Smooth muscle cell of the brain vasculature (primary cell): Measurements from ENCODE around the gene DPYSL3.

ENCODE experiments used
- DNase-seq: peaks from one replicate; pipeline ENCODE4 v3.0.0-alpha.2; 2012; ENCODE audit warnings: low read depth, low spot score

Gene DPYSL3

GRCh38 chr5:147472664-147473475 lies 37.0 kb downstream of the DPYSL3 start:
- DNase-seq: no peak

DNA sequence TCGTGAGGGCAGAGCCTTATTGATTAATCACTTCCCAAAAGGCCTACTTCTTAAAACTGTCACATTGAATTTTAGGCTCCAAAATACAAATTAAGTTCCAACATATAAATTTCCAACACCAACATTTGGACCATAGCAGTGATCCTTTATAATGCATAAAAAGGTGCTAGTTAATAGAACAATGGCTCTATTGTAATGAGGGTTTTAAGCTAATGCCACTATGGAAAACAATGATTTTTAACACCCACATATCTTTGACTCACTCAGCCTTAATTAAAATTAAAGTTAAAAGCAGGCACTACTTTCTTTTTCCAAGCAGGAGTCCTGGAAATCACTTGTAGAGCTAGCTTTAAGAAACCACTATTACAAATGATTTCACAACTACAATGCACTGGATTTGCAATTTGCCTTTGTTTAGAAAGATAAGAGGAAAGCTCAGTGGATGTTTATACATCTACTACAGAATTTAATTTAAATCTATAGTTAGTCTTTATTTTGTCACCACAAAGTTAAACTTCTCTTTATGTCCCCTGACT lies 41.8 kb downstream of the DPYSL3 start:
- DNase-seq: no peak

- no peak for DNase-seq
Observed at GRCh38 chr5:147466360-147466980, 43.4 kb downstream of the DPYSL3 start.

- DNase-seq: no peak
Observed at GRCh38 chr5:147465747-147466146, 44.1 kb downstream of the DPYSL3 start.

DNA sequence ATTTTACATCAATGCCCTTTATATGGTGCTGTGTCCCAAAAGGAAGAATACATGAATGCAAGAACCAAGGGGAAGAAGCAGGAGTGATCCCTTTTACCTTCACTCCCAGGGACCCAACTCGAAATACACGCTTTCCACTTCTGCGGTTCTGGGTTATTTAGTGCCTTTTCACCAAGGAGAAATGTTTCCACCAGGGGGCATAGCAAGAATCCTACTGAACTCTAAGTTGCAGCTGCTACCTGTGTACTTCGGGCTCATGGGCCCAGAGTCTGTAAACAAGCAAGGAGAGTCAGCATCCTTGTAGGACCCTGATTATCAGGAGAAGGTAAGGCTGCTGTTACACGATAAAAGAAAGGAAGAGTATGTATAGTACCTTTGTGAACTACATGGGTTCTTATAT lies 45.7 kb downstream of the DPYSL3 start:
- DNase-seq: no peak

GRCh38 chr5:147461915-147462314 lies 48.0 kb downstream of the DPYSL3 start:
- no peak for DNase-seq

- DNase-seq: no peak
Observed at GRCh38 chr5:147460380-147460779, 49.5 kb downstream of the DPYSL3 start.

DNA sequence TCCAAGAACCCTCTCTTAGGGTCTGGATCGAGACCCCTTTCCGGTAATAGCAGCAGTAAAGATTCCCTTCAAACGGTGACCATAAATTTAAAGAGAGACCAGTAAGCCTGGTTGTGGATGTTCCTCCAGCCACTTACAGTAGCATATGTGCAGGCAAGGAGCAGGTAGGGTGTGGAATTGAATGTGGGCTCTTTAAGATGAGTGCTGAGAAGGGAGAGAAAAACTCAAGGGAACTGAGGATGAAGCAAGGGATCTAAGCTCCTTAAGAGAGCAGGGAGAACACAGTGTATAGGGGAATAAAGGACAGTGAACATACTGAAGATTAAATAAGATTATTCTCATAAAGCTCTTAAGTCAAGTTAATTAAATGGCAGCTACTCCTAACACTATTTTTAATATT lies 51.3 kb downstream of the DPYSL3 start:
- DNase-seq: no peak

DNA sequence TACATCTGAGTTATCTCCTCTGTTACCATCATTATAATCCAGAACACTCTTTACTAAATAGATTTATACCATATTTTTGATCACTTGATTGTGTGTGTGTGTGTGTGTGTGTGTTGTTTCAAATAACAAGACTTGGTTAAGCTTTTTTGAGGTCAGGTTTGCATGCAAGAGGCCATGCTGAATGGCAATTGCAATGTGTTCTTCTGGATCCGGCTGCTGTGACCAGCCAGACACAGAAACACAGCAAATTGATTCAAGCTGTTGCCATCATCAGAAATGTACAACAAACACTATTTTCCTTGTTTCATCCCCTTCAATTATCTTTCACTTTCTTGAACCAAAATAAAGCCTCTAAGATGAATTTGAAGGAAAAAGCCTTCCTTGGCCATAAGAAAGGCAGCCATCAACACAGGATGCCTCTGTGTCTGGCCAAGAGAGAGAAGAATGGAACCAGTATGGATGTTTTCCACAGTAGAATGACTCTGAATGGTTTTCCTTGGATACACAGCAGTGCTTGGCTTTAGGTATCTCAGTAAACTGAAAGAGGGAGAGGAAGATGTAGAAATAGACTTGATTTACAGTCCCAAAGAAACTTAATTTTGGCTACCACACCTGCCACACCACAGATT lies 53.9 kb downstream of the DPYSL3 start:
- no peak for DNase-seq

- no peak for DNase-seq
Observed at GRCh38 chr5:147454996-147455677, 54.7 kb downstream of the DPYSL3 start.

DNA sequence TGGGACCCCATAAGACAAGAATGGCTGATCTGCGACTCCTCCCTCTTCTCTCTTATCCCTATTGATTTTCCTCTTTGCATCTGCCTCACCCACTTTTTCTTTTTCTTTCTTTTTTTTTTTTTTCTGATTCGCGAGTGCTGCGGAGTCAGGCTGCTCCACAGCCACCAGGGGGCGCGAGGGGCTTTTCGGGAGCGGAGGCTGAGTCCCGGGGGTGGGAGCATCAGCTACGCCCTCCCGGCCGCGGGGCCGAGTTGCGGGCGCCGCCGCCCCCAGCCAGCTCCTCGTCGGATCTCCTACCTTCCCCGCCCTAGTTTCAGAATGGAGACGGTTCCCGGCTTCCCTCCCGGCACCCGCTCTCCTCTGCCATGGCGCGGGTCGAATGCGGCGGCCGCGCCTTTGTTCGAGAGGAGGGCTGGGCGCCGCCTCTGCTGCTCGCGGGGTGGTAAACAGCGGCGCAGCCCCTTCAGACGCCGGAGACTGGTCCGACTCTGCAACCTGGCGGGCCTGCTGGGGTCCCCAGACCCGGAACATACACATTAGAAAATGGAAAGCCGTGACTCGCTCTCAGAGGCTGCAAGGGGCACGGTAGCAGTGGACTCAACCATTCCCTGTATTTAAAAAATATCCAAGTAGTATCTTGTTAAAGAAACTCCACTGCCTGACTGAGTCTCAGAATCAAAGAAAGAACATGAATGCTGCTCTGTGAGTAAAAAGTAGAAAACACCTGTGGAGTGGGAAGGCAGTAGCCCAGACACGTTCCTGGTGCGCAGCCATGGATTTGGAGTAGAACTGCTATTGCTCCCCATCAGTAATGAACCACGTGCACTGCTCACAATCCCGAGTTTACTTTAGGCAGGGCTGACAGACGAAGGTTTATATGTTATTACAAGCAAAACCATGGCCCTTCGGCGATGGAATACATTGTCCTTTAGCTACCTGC lies 55.7 kb downstream of the DPYSL3 start:
- peak; percentile 57 for DNase-seq

DNA sequence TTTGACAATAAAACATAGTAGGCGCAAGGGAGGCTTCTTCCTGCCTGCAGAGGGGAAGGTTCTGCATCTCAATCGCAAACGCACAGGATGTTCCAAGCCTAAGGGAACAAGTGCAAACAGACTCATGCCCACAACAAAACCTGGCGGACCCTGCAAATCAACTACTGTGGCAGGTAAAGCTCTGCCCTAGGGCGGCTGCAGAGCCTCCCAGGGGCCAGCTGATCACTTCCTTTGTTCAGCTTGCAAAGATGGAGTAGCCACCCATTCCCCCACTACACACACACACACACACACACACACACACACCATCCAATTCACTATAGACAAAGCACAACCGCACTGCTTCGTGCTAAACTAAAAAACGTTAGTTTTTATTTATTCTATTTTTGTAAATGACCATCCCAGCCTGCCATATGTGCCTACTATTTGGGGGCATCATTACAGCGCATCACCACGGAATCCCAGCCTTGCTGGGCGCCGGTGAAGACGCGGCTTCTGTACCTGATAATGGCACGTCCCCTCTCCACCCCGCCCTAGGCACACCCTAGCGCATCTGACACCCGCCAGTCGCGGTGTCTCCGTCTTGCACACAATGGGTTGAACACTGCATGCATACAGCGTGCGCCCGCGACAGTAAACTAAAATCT lies 57.6 kb downstream of the DPYSL3 start:
- no peak for DNase-seq

- no peak for DNase-seq
Observed at GRCh38 chr5:147451193-147451592, 58.7 kb downstream of the DPYSL3 start.

GRCh38 chr5:147450606-147451005 lies 59.3 kb downstream of the DPYSL3 start:
- DNase-seq: no peak

DNA sequence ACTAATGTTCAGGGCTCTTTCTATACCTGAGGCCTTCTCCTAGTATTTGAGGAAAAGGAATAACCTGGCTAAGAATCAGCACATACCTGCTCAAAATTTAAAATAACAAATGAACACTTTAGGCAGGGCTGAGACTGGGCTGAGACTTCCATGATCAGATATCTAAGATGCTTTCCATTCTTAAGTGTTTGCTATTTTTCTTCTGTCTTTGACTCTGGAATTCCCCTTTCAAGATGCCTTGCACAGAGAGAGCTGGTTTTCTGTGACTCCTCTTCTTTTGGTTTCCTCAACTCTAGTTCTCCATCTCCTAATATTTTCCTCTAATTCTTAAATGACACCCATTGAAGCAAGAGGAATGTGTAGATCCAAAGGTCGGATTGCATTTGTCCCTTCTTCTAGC lies 61.1 kb downstream of the DPYSL3 start:
- DNase-seq: no peak

- DNase-seq: no peak
Observed at GRCh38 chr5:147446523-147446922, 63.3 kb downstream of the DPYSL3 start.

DNA sequence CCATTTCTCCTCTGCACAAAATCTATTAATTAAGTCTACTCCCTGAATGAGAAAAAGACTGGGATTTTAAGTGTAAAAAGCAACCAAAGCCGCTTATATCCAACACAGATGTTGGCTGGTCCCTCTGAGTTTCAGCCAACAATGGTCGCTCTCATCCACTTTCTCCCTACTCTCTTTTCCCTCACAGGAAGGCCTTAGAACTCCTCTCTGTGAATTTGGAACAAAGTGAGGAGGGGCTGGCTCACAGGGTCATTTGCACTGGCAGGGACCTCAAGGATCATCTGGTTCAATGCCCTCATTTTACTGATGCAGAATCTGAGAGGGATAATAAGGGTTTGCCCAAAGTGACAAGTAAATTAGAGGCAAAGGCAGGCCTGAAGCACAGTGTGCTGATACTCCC lies 64.0 kb downstream of the DPYSL3 start:
- DNase-seq: no peak

DNA sequence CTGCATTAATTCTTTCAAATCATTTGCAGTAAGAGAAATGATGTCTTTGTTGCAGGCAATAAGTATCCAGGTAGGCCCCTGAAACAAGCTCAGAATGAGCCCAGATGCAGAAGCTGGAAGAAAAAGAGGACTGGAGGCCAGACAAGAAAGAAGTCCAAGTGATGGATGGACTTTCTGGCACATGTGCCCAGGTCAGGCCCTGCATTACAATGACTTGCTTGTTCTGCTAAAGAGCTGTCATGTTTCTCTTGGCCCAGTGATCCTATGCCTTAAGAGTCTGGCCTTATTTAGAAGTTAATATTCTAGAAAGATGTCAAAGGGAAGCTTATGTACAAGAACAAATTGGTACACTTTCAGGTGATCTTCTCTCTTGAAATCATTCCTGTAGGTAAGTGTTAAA lies 64.8 kb downstream of the DPYSL3 start:
- no peak for DNase-seq

GRCh38 chr5:147442224-147442623 lies 67.6 kb downstream of the DPYSL3 start:
- no peak for DNase-seq

GRCh38 chr5:147441191-147441695 lies 68.6 kb downstream of the DPYSL3 start:
- DNase-seq: no peak
